Endothelial cell of umbilical vein (primary cell): ENCODE data around the gene SLC6A18. TPM values are rescaled to one million over a fixed set of nuclear protein-coding genes. Genes with fewer than 3 reads are reported as not detected.

Source experiments
- BruUV-seq: library from RNA; stranded (reverse); fragments of 400-500 nt; replicated peaks from 2 replicates; lab custom pipeline; 2021; lab: Mats Ljungman, UMichigan
- CTCF ChIA-PET: fragments of 300-600, 350-600 bp; sonication (Branson Sonifier 250); formaldehyde crosslinking; loops from one replicate; lab custom pipeline; 2021; ENCODE audit warnings: antibody characterized with exemption, inconsistent platforms; lab: Charles Lee
- POLR2A ChIA-PET: fragments of 300-600, 350-600 bp; sonication (Branson Sonifier 250); formaldehyde crosslinking; loops from one replicate; lab custom pipeline; 2021; ENCODE audit warnings: antibody characterized with exemption, inconsistent platforms; lab: Charles Lee
- DNase-seq: peaks from one replicate; pipeline ENCODE4 v3.0.0-alpha.2; 2011; ENCODE audit warnings: low read depth, low spot score
- FAIRE-seq: peaks from 2 replicates; lab custom pipeline; 2011; peaks lifted over from hg19 to GRCh38; lab: Jason Lieb, UNC
- H2AFZ ChIP-seq: 2 replicates; pipeline ENCODE4 v1.6.0; 2012; ENCODE audit warnings: low read depth, low read length, control low read depth, inconsistent platforms
- H3K27ac ChIP-seq: 2 replicates; pipeline ENCODE4 v1.5.1; 2011; ENCODE audit warnings: low read depth, mild to moderate bottlenecking, control low read depth, low read length, moderate library complexity; ENCODE audit not compliant: insufficient read depth
- H3K27me3 ChIP-seq, 2 experiments: 2 replicates each; pipeline versions ENCODE4 v1.6.0 to v1.6.1; 2011; ENCODE audit warnings: low read length in 2 of 2, mixed read lengths in 1 of 2; ENCODE audit not compliant: control insufficient read depth in 2 of 2, insufficient read depth in 2 of 2
- H3K36me3 ChIP-seq, 2 experiments: 2 replicates in 1 of 2; 3 replicates in 1 of 2; pipeline ENCODE4 v1.5.1; 2011; ENCODE audit warnings: low read length in 2 of 2, mild to moderate bottlenecking in 1 of 2, moderate library complexity in 1 of 2; ENCODE audit not compliant: control insufficient read depth in 2 of 2, insufficient read depth in 2 of 2; ENCODE audit errors: extremely low read depth in 1 of 2
- H3K4me1 ChIP-seq: 3 replicates; pipeline ENCODE4 v1.5.1; 2011; ENCODE audit warnings: mild to moderate bottlenecking, low read length; ENCODE audit not compliant: control insufficient read depth, insufficient read depth; ENCODE audit errors: extremely low read depth
- H3K4me2 ChIP-seq: 2 replicates; pipeline ENCODE4 v1.6.1; 2011; ENCODE audit warnings: low read length, control low read depth, mixed read lengths; ENCODE audit not compliant: insufficient read depth
- H3K4me3 ChIP-seq, 3 experiments: fragments of 200-600 bp in 1 of 3; sonication (generic), shearing (Covaris generic) in 1 of 3; replicated peaks in 1 of 3; 2 replicates each; pipeline ENCODE4 v1.5.1; 2011 to 2016; ENCODE audit warnings: control low read depth in 3 of 3, low read length in 3 of 3, mild to moderate bottlenecking in 2 of 3, inconsistent platforms in 1 of 3, low read depth in 1 of 3, moderate library complexity in 1 of 3; ENCODE audit not compliant: insufficient read depth in 1 of 3
- H3K79me2 ChIP-seq: 2 replicates; pipeline ENCODE4 v1.6.0; 2012; ENCODE audit warnings: low read length, inconsistent platforms; ENCODE audit not compliant: control insufficient read depth, insufficient read depth
- H3K9ac ChIP-seq: replicated peaks from 2 replicates; pipeline ENCODE3; 2011; ENCODE audit warnings: low read length, control low read depth; ENCODE audit not compliant: insufficient read depth; ENCODE audit errors: extremely low read depth
- H3K9me1 ChIP-seq: replicated peaks from 3 replicates; pipeline ENCODE4 v1.6.0; 2011; ENCODE audit warnings: mild to moderate bottlenecking, low read length; ENCODE audit not compliant: control insufficient read depth, insufficient read depth; ENCODE audit errors: extremely low read depth
- H3K9me3 ChIP-seq: replicated peaks from 2 replicates; pipeline ENCODE4 v1.5.1; 2012; ENCODE audit warnings: low read length, inconsistent platforms; ENCODE audit not compliant: control insufficient read depth, insufficient read depth
- H4K20me1 ChIP-seq: replicated peaks from 2 replicates; pipeline ENCODE3; 2011; ENCODE audit warnings: mild to moderate bottlenecking, low read length; ENCODE audit not compliant: control insufficient read depth, insufficient read depth; ENCODE audit errors: extremely low read depth
- EZH2 ChIP-seq: IDR thresholded peaks from 2 replicates; pipeline ENCODE4 v1.6.1; 2012; ENCODE audit warnings: borderline replicate concordance, low read depth, mild to moderate bottlenecking, moderate library complexity, low read length, inconsistent platforms; ENCODE audit not compliant: severe bottlenecking
- FOS ChIP-seq: IDR thresholded peaks from 2 replicates; pipeline ENCODE4 v1.6.1; 2011; ENCODE audit warnings: mild to moderate bottlenecking, low read length, moderate library complexity, borderline replicate concordance; ENCODE audit not compliant: insufficient read depth
- GATA2 ChIP-seq: IDR thresholded peaks from 2 replicates; pipeline ENCODE4 v1.7.0; 2011; ENCODE audit warnings: low read depth, mild to moderate bottlenecking, moderate library complexity, mixed read lengths, low read length; ENCODE audit not compliant: insufficient read length, insufficient read depth
- JUN ChIP-seq: IDR thresholded peaks from 2 replicates; pipeline ENCODE4 v1.6.1; 2011; ENCODE audit warnings: borderline replicate concordance, low read depth; ENCODE audit not compliant: insufficient read length, insufficient read depth
- MAX ChIP-seq: IDR thresholded peaks from 2 replicates; pipeline ENCODE4 v1.6.1; 2011; ENCODE audit not compliant: insufficient read depth, insufficient read length
- MYC ChIP-seq: IDR thresholded peaks from one replicate; pipeline ENCODE4 v1.6.1; 2011; ENCODE audit warnings: mild to moderate bottlenecking, low read depth, low read length
- POLR2A ChIP-seq: IDR thresholded peaks from 2 replicates; pipeline ENCODE4 v1.6.1; 2012; ENCODE audit warnings: low read depth, mild to moderate bottlenecking, control low read depth, low read length
- POLR2AphosphoS5 ChIP-seq: IDR thresholded peaks from 2 replicates; pipeline ENCODE4 v1.6.1; 2012; ENCODE audit warnings: low read depth, mild to moderate bottlenecking, control low read depth, low read length, moderate library complexity; ENCODE audit not compliant: insufficient read depth
- dilution Hi-C: fragments of 300-500 bp; cut with MboI; formaldehyde crosslinking; loops from one replicate; pipeline ENCODE4 v1.15.0; 2019; ENCODE audit warnings: low sequenced_read_pairs; ENCODE audit not compliant: extremely low pct_ligation_motif_present
- intact Hi-C: fragments of 100-400 bp; cut with micrococcal nuclease; formaldehyde crosslinking; loops from one replicate; pipeline ENCODE4 v1.10.0; 2022
- polyA plus RNA-seq, 4 experiments: library from polyadenylated mRNA; depleted of rRNA in 3 of 4; stranded (reverse) in 3 of 4; unstranded in 1 of 4; fragments of >200 nt; gene quantifications; 2 replicates each; pipeline versions ENCODE4 v1.2.1 to v1.2.3, GENCODE V29; 2011 to 2012; ENCODE audit warnings: missing spikeins in 1 of 4
- total RNA-seq: library from RNA; stranded (reverse); gene quantifications from 2 replicates; pipeline ENCODE4 v1.2.3, GENCODE V29; 2021
- TF ChIP-seq, protein P1 (sequence below), 2 donors: IDR thresholded peaks; 1 replicate in 1 of 2; 2 replicates in 1 of 2; pipeline ENCODE4 v1.5.1; 2011; ENCODE audit warnings: low read length in 2 of 2, mild to moderate bottlenecking in 2 of 2, moderate library complexity in 2 of 2, control low read depth in 1 of 2, inconsistent platforms in 1 of 2, low read depth in 1 of 2; ENCODE audit not compliant: insufficient read depth in 1 of 2; ENCODE audit errors: extremely low read depth in 1 of 2

The SLC6A18 gene
- total and polyA plus RNA-seq, 2 donors (not counting 3 experiments of a cell fraction or from before 2014, with no cell fraction given): not detected

DNA sequence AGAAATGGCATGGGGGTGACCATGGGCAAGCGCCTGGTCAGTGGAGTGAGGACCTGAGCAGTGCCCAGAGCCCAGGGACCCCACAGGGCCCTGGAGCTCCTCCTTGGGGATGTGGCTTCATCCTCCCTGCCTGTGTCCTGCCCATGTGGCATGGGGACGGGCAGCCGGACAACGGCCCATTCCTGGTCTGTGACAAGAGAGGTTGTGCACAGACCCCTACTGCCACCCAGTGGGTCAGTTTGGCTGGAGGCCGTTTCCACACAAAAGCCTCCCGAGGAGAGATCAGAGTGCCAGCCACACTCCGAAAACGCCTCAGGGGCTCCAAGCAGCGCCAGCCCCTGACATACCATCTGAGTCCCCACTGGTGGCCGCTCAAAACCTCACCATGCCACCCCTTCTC lies 19.8 kb downstream of the SLC6A18 start:
- no peaks in the 10 kb centered on the region for H4K20me1 ChIP-seq
- no peaks in the 10 kb centered on the region for H3K9me1 ChIP-seq
- H3K27me3 ChIP-seq: peaks cover 0 to 3% of the 10 kb centered on the region in 2 experiments
- no peak overlapping the region for H3K9ac ChIP-seq
- CTCF ChIA-PET: no interaction called here
- dilution Hi-C loops (no loop called here), intact Hi-C loops (no loop called here)
- no peaks in the 10 kb centered on the region for H3K4me1 ChIP-seq
- H3K4me3 ChIP-seq: no peak overlapping the region
- no peak overlapping the region for H3K4me2 ChIP-seq
- H3K27ac ChIP-seq: no peak overlapping the region
- no peaks in the 10 kb centered on the region for H3K9me3 ChIP-seq
- POLR2A ChIA-PET: no interaction called here
- H3K36me3 ChIP-seq: no peaks in the 10 kb centered on the region
- no peaks in the 10 kb centered on the region for H3K79me2 ChIP-seq
- BruUV-seq: no TSS peak
- TF ChIP-seq FOS: no peak
- TF ChIP-seq POLR2AphosphoS5: no peak
- TF ChIP-seq POLR2A: no peak
- TF ChIP-seq, protein P1, sequence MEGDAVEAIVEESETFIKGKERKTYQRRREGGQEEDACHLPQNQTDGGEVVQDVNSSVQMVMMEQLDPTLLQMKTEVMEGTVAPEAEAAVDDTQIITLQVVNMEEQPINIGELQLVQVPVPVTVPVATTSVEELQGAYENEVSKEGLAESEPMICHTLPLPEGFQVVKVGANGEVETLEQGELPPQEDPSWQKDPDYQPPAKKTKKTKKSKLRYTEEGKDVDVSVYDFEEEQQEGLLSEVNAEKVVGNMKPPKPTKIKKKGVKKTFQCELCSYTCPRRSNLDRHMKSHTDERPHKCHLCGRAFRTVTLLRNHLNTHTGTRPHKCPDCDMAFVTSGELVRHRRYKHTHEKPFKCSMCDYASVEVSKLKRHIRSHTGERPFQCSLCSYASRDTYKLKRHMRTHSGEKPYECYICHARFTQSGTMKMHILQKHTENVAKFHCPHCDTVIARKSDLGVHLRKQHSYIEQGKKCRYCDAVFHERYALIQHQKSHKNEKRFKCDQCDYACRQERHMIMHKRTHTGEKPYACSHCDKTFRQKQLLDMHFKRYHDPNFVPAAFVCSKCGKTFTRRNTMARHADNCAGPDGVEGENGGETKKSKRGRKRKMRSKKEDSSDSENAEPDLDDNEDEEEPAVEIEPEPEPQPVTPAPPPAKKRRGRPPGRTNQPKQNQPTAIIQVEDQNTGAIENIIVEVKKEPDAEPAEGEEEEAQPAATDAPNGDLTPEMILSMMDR (IDR thresholded peaks at IDR 0.05; ENCODE audit: extremely low read depth in 1 of 2, insufficient read depth in 1 of 2, low read depth in 1 of 2, low read length in 2 of 2): no peak
- TF ChIP-seq GATA2: no peak
- TF ChIP-seq MYC: no peak
- no peak for TF ChIP-seq MAX
- TF ChIP-seq JUN: no peak
- no peak for TF ChIP-seq EZH2
- FAIRE-seq (no peak), DNase-seq (no peak)
- H2AFZ ChIP-seq: no peak overlapping the region
